ENCODE results near the gene NR6A1.

The NR6A1 gene

DNA sequence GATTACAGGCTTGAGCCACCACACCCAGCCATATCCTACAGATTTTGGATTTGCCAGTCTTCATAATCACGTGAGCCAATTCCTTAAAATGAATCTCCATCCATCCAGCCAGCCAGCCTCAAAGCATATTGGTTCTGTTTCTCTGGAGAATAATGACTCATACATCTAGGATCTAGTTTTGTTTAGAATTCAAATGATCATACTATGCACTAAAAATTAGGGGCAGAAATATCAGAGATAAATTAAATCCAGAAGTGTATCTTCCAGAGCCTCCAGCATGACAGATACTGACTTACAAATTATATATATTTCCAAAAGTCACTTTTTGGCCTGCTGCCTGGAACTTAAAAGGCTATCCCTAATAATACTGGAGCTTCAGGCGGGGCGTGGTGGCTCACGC, 144.8 kb downstream of the NR6A1 start:
- no peak for DNase-seq
- Histone ChIP-seq H3K36me3 (no peaks in the 10 kb centered on the region), H3K27ac (no peak overlapping the region), H3K4me1 (no peaks in the 10 kb centered on the region), H3K9me3 (no peaks in the 10 kb centered on the region), H3K27me3 (no peaks in the 10 kb centered on the region), H3K4me3 (no peak overlapping the region)
- intact Hi-C loops (cut with DNase I; ENCODE audit: low total_unique reads): no loop called here
- no peak for TF ChIP-seq CTCF (IDR thresholded peaks at IDR 0.05)

- H3K4me1 ChIP-seq: no peaks in the 10 kb centered on the region
- no peak for DNase-seq
- no peak overlapping the region for H3K4me3 ChIP-seq
- H3K27ac ChIP-seq: no peak overlapping the region
- H3K9me3 ChIP-seq: no peaks in the 10 kb centered on the region
- TF ChIP-seq CTCF (IDR thresholded peaks at IDR 0.05): no peak
- no peaks in the 10 kb centered on the region for H3K36me3 ChIP-seq
- intact Hi-C loops (cut with DNase I; ENCODE audit: low total_unique reads): no loop called here
- H3K27me3 ChIP-seq: no peaks in the 10 kb centered on the region
Observed at GRCh38 chr9:124625087-124625486, 146.0 kb downstream of the NR6A1 start.

- Histone ChIP-seq H3K36me3 (no peaks in the 10 kb centered on the region), H3K27me3 (no peaks in the 10 kb centered on the region), H3K4me3 (no peak overlapping the region), H3K4me1 (no peaks in the 10 kb centered on the region), H3K27ac (no peak overlapping the region), H3K9me3 (no peaks in the 10 kb centered on the region)
- no peak for DNase-seq
- intact Hi-C loops (cut with DNase I; ENCODE audit: low total_unique reads): no loop called here
- TF ChIP-seq CTCF (IDR thresholded peaks at IDR 0.05): no peak
Observed at GRCh38 chr9:124624735-124624992, 146.4 kb downstream of the NR6A1 start.

DNA sequence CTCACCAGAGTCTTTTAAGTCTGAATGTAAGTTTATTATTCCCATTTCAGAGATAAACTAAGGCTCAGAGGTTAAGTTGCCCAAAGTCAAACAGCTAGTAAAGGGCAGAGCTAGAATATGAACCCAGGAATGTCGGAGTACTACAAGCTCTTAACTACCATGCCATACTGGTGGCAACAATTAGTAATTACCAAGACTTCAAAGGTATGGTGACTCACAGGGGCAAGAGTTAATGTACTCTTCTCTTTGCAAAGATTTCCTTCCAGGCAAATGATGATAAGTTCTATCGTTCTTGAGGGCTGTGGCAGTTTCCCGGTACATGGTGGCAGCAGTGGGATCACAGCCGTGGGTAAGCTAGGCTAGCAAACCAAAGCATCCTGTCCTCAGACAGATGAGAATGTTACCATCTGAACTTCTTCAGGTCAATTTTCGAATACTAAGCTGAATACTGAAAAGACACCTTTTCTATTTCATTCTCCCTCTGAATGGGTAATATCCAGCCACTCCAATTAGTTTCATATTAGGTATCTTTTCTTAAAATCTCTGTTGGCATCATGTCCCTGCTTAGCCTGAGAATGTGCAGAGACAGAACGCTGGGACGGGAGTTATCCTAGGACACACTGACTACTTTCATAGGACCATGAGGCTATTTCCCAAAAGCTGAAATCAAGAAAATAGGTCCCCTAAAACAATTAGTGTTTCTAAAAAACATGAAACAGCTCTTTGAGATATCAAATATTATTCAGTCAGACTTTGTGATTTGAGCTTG, 147.0 kb downstream of the NR6A1 start:
- DNase-seq: no peak
- no peak for TF ChIP-seq CTCF (IDR thresholded peaks at IDR 0.05)
- H3K36me3 ChIP-seq: no peaks in the 10 kb centered on the region
- H3K4me3 ChIP-seq: no peak overlapping the region
- no peaks in the 10 kb centered on the region for H3K4me1 ChIP-seq
- no peaks in the 10 kb centered on the region for H3K9me3 ChIP-seq
- H3K27me3 ChIP-seq: no peaks in the 10 kb centered on the region
- H3K27ac ChIP-seq: no peak overlapping the region
- intact Hi-C loops (cut with DNase I; ENCODE audit: low total_unique reads): no loop called here

DNA sequence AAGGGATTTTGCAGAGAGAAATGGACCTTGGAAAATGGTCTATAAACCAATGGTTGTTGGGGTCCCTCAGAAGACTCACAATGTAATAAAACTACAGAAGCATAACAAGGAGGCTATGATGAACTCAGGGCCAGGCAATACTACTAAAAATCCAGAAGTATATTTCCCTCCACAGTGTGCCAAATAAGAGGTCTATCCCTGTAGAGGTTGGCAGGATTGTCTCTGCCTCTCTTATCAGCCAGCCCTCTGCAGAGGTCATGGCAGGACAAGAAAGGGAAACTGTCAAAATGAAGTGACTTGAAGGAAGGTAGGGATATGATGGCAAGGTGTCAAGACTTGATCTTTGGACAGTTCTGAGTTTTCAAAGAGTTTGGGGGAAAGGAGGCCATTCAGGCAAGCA, 148.2 kb downstream of the NR6A1 start:
- Histone ChIP-seq H3K4me3 (no peak overlapping the region), H3K9me3 (no peaks in the 10 kb centered on the region), H3K27me3 (no peaks in the 10 kb centered on the region), H3K36me3 (no peaks in the 10 kb centered on the region), H3K4me1 (no peaks in the 10 kb centered on the region), H3K27ac (no peak overlapping the region)
- no peak for TF ChIP-seq CTCF (IDR thresholded peaks at IDR 0.05)
- intact Hi-C loops (cut with DNase I; ENCODE audit: low total_unique reads): no loop called here
- no peak for DNase-seq

Data from tibial artery (tissue), 4 donors.